ENCODE data around the gene GALNT2.

GRCh38 chr1:230123280-230124185, 56.5 kb downstream of the GALNT2 start:
- TF ChIP-seq CTCF (IDR thresholded peaks at IDR 0.05): no peak
- TF ChIP-seq POLR2A (IDR thresholded peaks at IDR 0.05): no peak
- no peak for TF ChIP-seq EP300 (IDR thresholded peaks at IDR 0.05)
- TF ChIP-seq POLR2AphosphoS5 (IDR thresholded peaks at IDR 0.05): no peak
